Fibroblast of villous mesenchyme (primary cell): Measurements from ENCODE around the gene TXNDC16. TPM values are rescaled to one million over a fixed set of nuclear protein-coding genes. Genes with fewer than 3 reads are reported as not detected.

ENCODE experiments used
- DNase-seq: peaks from one replicate; pipeline ENCODE4 v3.0.0-alpha.2; 2010; ENCODE audit warnings: low read depth
- H3K4me3 ChIP-seq: 2 replicates; pipeline ENCODE4 v1.5.1; 2011; ENCODE audit warnings: low read depth, mild to moderate bottlenecking, low read length
- CTCF ChIP-seq: IDR thresholded peaks from 2 replicates; pipeline ENCODE4 v1.5.1; 2012; ENCODE audit warnings: low read depth, mild to moderate bottlenecking, low read length; ENCODE audit not compliant: insufficient read depth
- total RNA-seq: library from RNA; depleted of rRNA; stranded (reverse); fragments of >200 nt; gene quantifications from 2 replicates; pipeline ENCODE4 v1.2.3, GENCODE V29; 2012

Gene TXNDC16
- total RNA-seq, 1 donor, result 3.0 TPM

GRCh38 chr14:52545584-52546317 is 6.6 kb downstream of the TXNDC16 start:
- no peak overlapping the region for H3K4me3 ChIP-seq
- TF ChIP-seq CTCF, result no peak
- DNase-seq, result no peak

GRCh38 chr14:52538623-52539022 is 13.7 kb downstream of the TXNDC16 start:
- TF ChIP-seq CTCF, result no peak
- no peak for DNase-seq

GRCh38 chr14:52536269-52536668 is 16.0 kb downstream of the TXNDC16 start:
- DNase-seq, result no peak
- no peak for TF ChIP-seq CTCF
- no peak overlapping the region for H3K4me3 ChIP-seq

More at GRCh38 chr14:52538623-52539022, 13.7 kb downstream of the TXNDC16 start:
- no peak overlapping the region for H3K4me3 ChIP-seq

- no peak for TF ChIP-seq CTCF
- H3K4me3 ChIP-seq, result no peak overlapping the region
- DNase-seq, result no peak
Observed at GRCh38 chr14:52531481-52531880, 20.8 kb downstream of the TXNDC16 start.

- no peak overlapping the region for H3K4me3 ChIP-seq
- no peak for DNase-seq
- no peak for TF ChIP-seq CTCF
Observed at GRCh38 chr14:52527052-52527451, 25.3 kb downstream of the TXNDC16 start.

DNA sequence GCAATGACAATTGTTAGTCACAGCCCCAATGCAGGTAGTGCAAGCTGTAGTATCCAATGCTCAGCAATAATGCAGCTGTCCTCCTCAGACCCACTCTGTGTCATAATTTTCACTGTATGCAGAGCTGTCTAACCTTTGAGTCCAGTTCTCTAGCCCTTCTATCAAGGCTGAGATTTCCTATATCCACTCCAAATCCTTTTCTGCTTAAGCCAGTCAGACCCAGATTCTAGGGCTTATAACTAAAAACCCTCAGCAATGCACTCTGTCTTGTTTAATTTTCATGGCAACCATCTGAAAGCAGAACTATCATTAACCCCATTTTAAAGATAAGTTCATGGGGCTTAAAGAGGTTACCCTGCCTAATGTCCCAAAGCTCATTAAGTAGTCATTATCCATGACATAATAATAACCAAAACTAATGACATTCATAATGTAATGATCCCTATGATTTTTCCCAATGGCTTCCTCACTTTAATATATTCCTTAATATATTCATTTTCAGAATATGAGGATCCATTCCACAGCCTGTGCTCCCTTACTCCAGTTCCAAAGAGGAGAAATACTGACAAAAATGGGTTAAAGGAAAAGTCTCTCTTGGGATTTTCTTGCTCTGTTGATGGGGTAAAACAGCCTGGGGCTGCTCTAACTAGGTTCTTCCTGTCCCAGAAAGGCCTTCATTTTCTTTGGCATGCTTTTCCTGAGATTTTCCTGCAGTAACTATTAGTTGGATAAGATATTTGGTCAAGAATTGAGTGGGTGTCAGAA is 29.5 kb downstream of the TXNDC16 start:
- no peak for TF ChIP-seq CTCF
- DNase-seq, result no peak
- H3K4me3 ChIP-seq, result no peak overlapping the region
